G401 (cell line): Measurements from ENCODE around the gene FAM186B. TPM values are rescaled to one million over a fixed set of nuclear protein-coding genes. Genes with fewer than 3 reads are reported as not detected.
"Not testable (repeated sequence)": the region's sequence is repeated elsewhere in the genome, so short reads cannot be mapped to it uniquely, and the experiment has no call there.

Experiments used
- DNase-seq: peaks from one replicate; pipeline ENCODE4 v3.0.0-alpha.2; 2015; ENCODE audit warnings: low spot score
- in situ Hi-C: cut with HindIII; loops from 2 replicates; pipeline ENCODE4 v1.10.0; 2016; ENCODE audit warnings: low sequenced_read_pairs, mixed read lengths
- total RNA-seq: library from RNA; depleted of rRNA; stranded (reverse); fragments of >200 nt; shearing (Covaris generic); gene quantifications from 2 replicates; pipeline ENCODE4 v1.2.3, GENCODE V29; 2014

Gene FAM186B
- total RNA-seq, 1 experiment from 2014 or later, result not detected

DNA sequence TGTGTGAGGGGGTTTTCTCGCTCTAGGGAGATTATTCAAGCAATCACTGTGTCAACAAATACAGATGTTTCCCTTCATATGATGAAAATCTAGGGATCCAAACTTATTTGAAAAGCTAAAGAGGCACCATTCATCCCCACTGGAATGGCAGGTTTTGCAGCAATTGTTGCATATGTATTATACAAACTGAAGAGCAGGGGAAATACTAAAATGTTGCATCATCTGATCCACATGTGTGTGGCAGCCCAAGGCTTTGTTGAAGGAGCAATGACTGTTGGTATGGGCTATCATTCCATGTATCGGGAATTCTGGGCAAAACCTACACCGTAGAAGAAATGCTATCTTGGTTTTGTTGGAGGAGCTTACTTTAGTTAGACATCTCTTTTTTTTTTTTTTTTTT is 13.8 kb upstream of the FAM186B start:
- in situ Hi-C loops, result no loop called here
- no peak for DNase-seq

DNA sequence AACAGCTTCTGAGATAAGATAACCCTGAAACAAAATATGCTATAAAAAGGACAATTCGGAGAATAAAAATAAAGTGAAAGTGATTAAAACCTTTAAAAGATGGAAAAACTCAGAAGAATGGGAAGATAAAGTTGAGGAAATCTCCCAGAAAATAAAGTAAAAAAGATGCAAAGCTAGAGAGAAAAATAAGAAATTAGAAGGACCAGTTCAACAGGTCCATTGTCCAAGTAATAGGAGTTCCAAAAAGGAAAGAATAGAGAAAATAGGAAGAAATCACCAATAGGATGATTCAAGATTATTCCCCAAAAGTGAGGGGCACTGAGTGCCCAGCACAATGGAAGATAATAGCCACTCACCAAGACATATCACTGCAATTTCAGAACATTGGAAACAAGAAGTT is 13.1 kb upstream of the FAM186B start:
- in situ Hi-C loops, result no loop called here
- DNase-seq, result no peak

- DNase-seq, result no peak
- in situ Hi-C loops, result no loop called here
Observed at GRCh38 chr12:49616533-49617219, 11.2 kb upstream of the FAM186B start.

DNA sequence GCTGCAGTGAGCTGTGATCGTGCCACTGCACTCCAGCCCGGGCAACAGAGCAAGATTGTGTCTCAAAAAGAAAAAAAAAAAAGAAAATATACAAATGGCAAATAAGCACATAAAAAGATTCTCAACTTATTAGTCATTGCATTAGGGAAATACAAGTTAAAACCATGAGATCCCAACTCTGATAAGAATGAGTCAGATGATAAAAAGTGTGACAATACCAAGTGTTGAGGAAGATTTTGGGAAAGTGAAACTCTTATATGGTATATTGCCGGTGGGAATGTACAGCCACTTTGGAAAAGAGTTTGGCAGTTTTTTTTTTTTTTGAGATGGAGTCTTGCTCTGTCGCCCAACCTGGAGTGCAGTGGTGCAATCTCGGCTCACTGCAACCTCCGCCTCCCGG is 10.3 kb upstream of the FAM186B start:
- no peak for DNase-seq
- in situ Hi-C loops, result no loop called here

- in situ Hi-C loops, result no loop called here
- no peak for DNase-seq
Observed at GRCh38 chr12:49612210-49612609, 6.8 kb upstream of the FAM186B start.

DNA sequence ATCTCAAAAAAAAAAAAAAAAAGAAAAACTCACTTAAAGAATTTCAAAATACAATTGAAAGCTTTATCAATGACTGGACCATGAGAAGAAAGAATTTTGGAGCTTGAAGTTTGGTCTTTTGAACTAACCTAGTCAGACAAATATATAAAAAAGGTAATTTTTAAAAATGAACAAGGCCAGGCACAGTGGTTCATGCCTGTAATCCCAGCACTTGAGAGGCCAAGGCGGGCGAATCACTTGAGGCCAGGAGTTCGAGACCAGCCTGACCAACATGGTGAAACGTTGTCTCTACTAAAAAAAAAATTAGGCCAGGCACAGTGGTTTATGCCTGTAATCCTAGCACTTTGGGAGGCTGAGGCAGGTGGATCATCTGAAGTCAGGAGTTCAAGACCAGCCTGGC is 5.3 kb upstream of the FAM186B start:
- DNase-seq, in situ Hi-C loops: not testable (repeated sequence)

GRCh38 chr12:49609875-49610154 is 4.4 kb upstream of the FAM186B start:
- in situ Hi-C loops, result no loop called here
- DNase-seq, result no peak

GRCh38 chr12:49609059-49609874 is 3.8 kb upstream of the FAM186B start:
- in situ Hi-C loops, result no loop called here
- no peak for DNase-seq

- no peak for DNase-seq
Observed at GRCh38 chr12:49604856-49605255, 583 bp downstream of the FAM186B start.

GRCh38 chr12:49603721-49604120 is 1.7 kb downstream of the FAM186B start:
- DNase-seq, result no peak
- in situ Hi-C loops, result no loop called here

More at GRCh38 chr12:49604856-49605255, 583 bp downstream of the FAM186B start:
- in situ Hi-C loops, result no loop called here

DNA sequence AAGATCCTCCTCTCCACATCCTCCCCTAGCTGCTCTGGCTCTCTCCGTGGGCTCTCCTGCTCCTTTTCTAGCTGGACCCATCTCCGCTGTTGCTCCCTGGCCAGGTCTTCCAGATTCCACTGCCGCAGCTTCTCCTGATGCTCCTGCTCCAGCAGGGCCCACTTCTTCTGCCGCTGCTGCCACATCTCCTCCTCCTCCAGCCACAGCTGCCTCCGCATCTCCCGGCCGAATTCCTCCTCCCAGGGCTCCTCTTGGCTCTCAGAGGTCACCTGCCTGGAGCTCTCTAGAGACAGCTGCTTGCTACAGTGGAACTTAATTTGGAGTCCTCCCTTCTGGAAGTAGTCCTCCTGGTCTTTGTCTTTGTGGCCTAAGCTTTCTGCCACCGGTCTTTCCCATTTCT is 5.5 kb downstream of the FAM186B start:
- in situ Hi-C loops, result no loop called here
- no peak for DNase-seq

- no peak for DNase-seq
Observed at GRCh38 chr12:49598527-49598926, 6.9 kb downstream of the FAM186B start.

DNA sequence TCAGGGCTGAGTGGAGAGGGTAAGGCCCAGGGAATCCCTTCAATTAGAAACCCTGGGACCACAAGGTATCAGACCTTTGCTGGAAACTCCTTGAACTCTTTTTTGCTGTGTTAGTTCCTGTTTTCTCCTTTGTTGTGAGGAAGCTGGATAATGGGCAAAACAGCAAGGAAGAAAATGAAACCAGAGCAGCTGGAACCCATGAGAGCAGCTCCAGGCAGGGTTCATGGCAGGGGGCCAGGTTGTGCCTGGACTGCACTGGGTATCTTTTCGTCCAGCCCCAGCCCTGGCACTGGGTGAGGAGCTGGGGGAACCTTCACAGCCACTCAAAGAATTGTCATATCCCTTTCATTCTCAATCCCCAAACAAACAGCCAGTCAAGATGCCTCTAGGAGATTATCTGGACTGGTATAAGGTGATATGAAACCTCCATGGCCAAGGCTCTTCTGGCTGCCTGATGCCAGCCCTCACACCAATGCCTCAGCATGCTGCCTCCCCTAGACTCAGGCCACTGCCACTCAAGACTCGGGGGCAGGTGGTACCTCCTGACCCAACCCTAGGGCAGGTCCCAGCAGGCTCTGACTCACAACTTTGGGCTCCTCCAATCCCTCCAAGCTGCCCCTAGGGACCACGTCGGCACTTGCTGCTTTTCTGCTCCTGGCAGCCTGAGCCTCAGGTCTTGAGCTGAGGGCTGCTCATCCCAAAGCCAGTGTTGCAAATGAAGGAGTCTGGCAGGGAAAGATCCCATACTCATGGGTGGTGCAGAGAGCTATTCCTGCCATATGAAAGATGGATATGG is 16.5 kb downstream of the FAM186B start:
- DNase-seq, result no peak
- in situ Hi-C loops, result no loop called here

More at GRCh38 chr12:49598527-49598926, 6.9 kb downstream of the FAM186B start:
- in situ Hi-C loops, result no loop called here

GRCh38 chr12:49588281-49588680 is 17.2 kb downstream of the FAM186B start:
- no peak for DNase-seq
- in situ Hi-C loops, result no loop called here

DNA sequence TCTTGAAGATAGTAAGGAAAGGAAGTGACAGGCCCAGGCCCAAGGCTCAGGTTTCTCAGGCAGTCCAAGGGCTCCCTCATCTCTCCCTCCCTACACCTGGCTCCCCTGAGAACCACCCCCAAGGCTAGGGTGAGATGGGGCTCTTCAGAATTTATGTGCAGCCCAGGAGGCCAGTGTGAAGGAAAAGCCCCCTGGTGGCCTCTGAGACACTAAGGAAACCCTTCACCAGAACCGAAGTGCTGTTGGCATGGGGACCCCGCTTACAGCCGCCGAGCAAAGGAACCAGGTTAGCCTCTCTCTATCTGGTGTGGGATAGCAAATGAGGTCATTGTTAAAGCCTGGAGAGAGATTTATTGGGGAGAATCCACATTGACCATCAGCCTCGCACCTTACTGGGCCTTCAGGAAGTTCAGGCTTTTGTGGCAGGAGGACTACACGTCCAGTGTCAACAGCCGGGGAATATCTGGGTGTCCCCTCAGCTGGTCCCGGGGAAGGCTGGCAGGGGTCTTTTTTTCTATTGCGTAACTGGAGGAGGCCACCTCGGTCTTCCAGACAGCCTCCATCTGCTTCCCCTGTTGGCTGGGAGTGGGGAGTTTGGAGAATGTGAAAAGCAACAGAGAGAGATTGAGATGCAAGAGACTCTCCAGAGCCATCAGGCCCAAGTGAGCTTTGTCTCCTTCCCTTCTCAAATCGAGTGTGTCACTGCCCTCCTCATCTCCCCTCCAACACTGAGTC is 18.1 kb downstream of the FAM186B start:
- in situ Hi-C loops, result no loop called here

GRCh38 chr12:49585477-49586459 is 19.7 kb downstream of the FAM186B start:
- in situ Hi-C loops, result no loop called here

More for the DNA sequence above, 18.1 kb downstream of the FAM186B start:
- no peak for DNase-seq

DNA sequence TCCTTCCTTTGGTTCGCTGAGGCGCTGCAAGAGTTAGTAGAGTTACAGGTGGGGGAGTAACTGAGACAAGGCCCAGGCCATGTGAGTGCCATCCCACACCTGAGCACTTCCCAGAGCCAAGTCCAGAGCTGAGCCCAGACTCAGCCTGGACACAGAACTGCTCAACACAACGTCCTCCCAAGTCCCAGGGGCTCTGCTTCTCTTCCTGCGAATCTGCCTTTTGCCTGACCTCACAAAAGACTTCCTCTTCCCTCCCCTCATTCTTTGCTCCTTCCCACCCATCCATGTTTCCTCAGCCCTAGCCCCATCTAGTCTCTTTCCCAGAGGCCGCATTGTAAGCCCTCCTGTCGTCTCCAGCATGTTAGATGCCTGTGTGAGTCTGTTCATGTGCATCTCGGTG is 20.8 kb downstream of the FAM186B start:
- no peak for DNase-seq
- in situ Hi-C loops, result no loop called here

More at GRCh38 chr12:49585477-49586459, 19.7 kb downstream of the FAM186B start:
- DNase-seq, result no peak

DNA sequence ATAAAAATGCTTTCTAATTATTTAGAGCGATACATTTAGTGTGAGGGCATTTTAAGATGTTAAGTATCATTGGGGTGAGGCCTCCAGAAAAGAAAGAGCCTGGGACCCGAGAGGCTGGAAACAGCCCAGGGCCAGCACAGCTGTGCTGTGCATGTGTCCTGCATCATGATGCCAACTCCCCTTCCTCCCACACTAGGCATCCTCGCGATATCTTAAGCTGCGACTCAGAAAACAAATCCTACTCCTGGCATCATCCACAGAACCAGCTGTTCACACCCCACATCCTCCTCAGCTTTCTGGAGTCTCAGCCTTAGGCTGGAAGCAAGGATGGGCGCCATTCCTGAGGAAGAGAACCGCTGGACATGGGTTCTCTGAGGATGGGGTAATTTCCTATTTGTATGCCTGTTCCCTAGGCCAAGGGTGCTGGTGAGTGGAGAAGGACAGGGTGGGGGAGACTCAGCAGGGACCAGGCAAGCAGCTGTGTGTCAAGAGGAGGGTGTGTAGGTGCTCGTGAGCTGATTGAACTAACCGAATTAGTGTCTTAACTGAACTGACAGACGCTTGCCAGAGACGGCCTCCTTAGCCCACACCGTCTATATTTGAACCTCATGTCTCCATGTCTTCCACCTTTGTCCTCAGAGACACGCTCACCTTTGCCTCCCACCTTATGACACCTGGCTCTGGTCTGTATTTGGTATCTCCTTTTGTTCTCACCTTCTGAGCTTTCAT is 21.9 kb downstream of the FAM186B start:
- in situ Hi-C loops, result no loop called here
- DNase-seq, result no peak
